ENCODE measurements around the gene NOP53. TPM values are rescaled to one million over a fixed set of nuclear protein-coding genes. Genes with fewer than 3 reads are reported as not detected.

NOP53 gene
- total and polyA plus RNA-seq, 4 donors, result 25.8 to 85.5 (median 38.6) TPM

- Histone ChIP-seq H3K4me1 (ENCODE audit: control insufficient read depth in 4 of 4, insufficient read depth in 4 of 4, low read length in 3 of 4) (peaks cover 0 to 28% (median 22%) of the 10 kb centered on the region in 4 donors), H3K36me3 (ENCODE audit: control insufficient read depth in 4 of 4, insufficient read depth in 3 of 4, low read depth in 1 of 4, low read length in 3 of 4) (peaks cover 17 to 47% (median 24%) of the 10 kb centered on the region in 4 donors), H3K4me3 (ENCODE audit: low read depth in 1 of 3, low read length in 3 of 3) (no peak overlapping the region), H3K9ac (ENCODE audit: low read depth in 1 of 2, low read length in 2 of 2) (no peak overlapping the region), H3K27me3 (ENCODE audit: control insufficient read depth in 4 of 4, insufficient read depth in 4 of 4, low read length in 3 of 4) (no peaks in the 10 kb centered on the region), H3K9me3 (ENCODE audit: control insufficient read depth in 4 of 4, low read length in 3 of 4) (no peaks in the 10 kb centered on the region), H3K27ac (ENCODE audit: low read depth in 1 of 2, low read length in 2 of 2) (peak overlapping the region; percentile 67 to 96)
- WGBS, result 45% methylated on average over 22 of the region's 22 CpGs
- DNase-seq (ENCODE audit: low spot score), result no peak
- peak; percentile 46 for TF ChIP-seq NR2F2 (IDR thresholded peaks at IDR 0.05)
- TF ChIP-seq REST (IDR thresholded peaks at IDR 0.05), result peak; percentile 25
- no peak for TF ChIP-seq MAX (IDR thresholded peaks at IDR 0.05)
- no peak for TF ChIP-seq ZBTB33 (IDR thresholded peaks at IDR 0.05)
- peak; percentile 20 to 34 for TF ChIP-seq HNF4A (conservative IDR thresholded peaks at IDR 0.05)
- TF ChIP-seq HNF4G (IDR thresholded peaks at IDR 0.05), result no peak
- TF ChIP-seq JUND (IDR thresholded peaks at IDR 0.05), result no peak
- no peak for TF ChIP-seq FOXA2 (IDR thresholded peaks at IDR 0.05)
- TF ChIP-seq EGR1 (IDR thresholded peaks at IDR 0.05; ENCODE audit: low read depth in 2 of 2), result no peak
- no peak for TF ChIP-seq GABPA (IDR thresholded peaks at IDR 0.05 in 1 of 2, conservative IDR thresholded peaks at IDR 0.05 in 1 of 2)
- peak; percentile 72 for TF ChIP-seq SP1 (IDR thresholded peaks at IDR 0.05)
- no peak for TF ChIP-seq CTCF (IDR thresholded peaks at IDR 0.05; ENCODE audit: low read depth, low read length, missing input control)
- no peak for TF ChIP-seq TAF1 (conservative IDR thresholded peaks at IDR 0.05)
- TF ChIP-seq ATF3 (IDR thresholded peaks at IDR 0.05), result no peak
- peak; percentile 39 for TF ChIP-seq YY1 (IDR thresholded peaks at IDR 0.05)
- no peak for TF ChIP-seq RAD21 (IDR thresholded peaks at IDR 0.05)
- TF ChIP-seq RXRA (IDR thresholded peaks at IDR 0.05), result peak; percentile 97 to 98
- TF ChIP-seq FOXA1 (IDR thresholded peaks at IDR 0.05), result no peak
Measured at GRCh38 chr19:47756953-47757608, 11.7 kb downstream of the NOP53 start.
